Mucosa of stomach (tissue), 1 donor: ENCODE results near the gene VMP1.
A peak's percentile ranks its signal among the peaks of the same experiment; 100 is the strongest.

ENCODE experiments used
- H3K27me3 ChIP-seq: one replicate; pipeline ENCODE4 v1.7.0; 2013; ENCODE audit warnings: mild to moderate bottlenecking, low read length; ENCODE audit not compliant: control insufficient read depth, insufficient read depth
- H3K36me3 ChIP-seq: one replicate; pipeline ENCODE4 v1.7.0; 2013; ENCODE audit warnings: low read length; ENCODE audit not compliant: control insufficient read depth, insufficient read depth
- H3K4me1 ChIP-seq: one replicate; pipeline ENCODE4 v1.7.0; 2013; ENCODE audit warnings: mild to moderate bottlenecking, low read length; ENCODE audit not compliant: control insufficient read depth, insufficient read depth
- H3K4me3 ChIP-seq: one replicate; pipeline ENCODE4 v1.7.0; 2013; ENCODE audit warnings: low read length
- H3K9ac ChIP-seq: one replicate; pipeline ENCODE4 v1.7.0; 2013; ENCODE audit warnings: mild to moderate bottlenecking, low read length, moderate library complexity
- H3K9me3 ChIP-seq: one replicate; pipeline ENCODE4 v1.7.0; 2013; ENCODE audit warnings: mild to moderate bottlenecking, low read length, moderate library complexity; ENCODE audit not compliant: control insufficient read depth
- donor health status: Pancreatic carcinoma.

The VMP1 gene

DNA sequence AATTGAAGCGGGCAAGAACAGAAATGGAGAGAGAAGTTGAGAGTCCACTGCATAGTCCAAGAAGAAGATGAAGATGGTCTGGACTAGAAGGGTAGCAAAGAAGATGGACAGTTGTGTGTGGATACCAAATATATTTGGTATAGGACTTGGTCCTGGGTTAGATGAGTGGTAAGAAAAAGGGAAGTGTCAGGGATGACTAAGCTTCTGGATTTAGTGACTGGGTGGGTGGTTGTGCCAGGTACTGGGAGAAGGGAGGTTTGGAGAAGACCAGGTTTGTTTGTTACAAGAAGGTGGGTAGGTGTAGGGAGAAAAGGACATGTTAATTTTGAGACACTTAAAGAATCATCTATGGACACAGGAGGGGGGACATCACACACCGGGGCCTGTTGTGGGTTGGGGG, 5.4 kb downstream of the VMP1 start:
- H3K27me3 ChIP-seq: no peaks in the 10 kb centered on the region
- no peaks in the 10 kb centered on the region for H3K36me3 ChIP-seq
- H3K9ac ChIP-seq: no peak overlapping the region
- H3K9me3 ChIP-seq: no peaks in the 10 kb centered on the region
- H3K4me3 ChIP-seq: no peak overlapping the region
- H3K4me1 ChIP-seq: peaks cover 9% of the 10 kb centered on the region

DNA sequence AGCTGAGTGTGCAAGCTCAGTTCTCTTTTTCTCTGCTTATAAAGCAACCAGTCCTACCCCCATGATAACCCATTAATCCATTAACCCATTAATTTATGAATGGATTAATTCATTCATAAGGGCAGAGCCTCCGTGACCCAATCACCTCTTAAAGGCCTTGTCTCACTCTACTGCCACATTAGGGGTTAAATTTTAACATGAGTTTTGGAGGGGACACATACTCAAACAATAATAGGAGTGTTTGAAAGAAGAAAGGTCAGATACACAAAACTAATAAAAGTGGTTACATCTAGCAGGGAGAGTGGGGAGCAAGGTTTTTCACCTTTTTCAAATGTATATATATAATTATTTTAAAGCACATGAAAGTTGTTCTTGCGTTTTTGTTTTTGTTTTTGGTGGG, 6.8 kb downstream of the VMP1 start:
- no peaks in the 10 kb centered on the region for H3K9me3 ChIP-seq
- H3K9ac ChIP-seq: no peak overlapping the region
- H3K4me3 ChIP-seq: no peak overlapping the region
- H3K4me1 ChIP-seq: no peaks in the 10 kb centered on the region
- no peaks in the 10 kb centered on the region for H3K27me3 ChIP-seq
- no peaks in the 10 kb centered on the region for H3K36me3 ChIP-seq

DNA sequence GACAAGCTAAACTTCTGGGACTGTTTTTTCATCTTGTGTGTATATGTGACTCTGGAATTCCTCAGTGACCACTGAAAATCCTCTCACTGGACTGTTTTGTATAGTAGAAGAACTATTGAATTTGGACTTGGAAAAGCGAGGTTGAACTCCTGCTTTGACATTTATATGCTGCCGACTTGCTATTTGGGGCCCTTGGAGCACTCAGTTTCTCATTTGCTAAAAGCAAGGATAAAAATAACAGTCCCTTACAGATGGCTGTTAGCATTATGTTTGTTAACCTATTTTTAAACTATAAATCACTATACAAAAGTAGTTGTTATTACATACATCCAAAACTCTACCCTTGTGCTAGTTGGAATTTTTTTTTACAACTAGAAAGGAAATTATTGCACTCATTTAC, 9.0 kb downstream of the VMP1 start:
- Histone ChIP-seq H3K9ac (no peak overlapping the region), H3K4me3 (no peak overlapping the region), H3K4me1 (no peaks in the 10 kb centered on the region), H3K9me3 (no peaks in the 10 kb centered on the region), H3K27me3 (no peaks in the 10 kb centered on the region), H3K36me3 (no peaks in the 10 kb centered on the region)

- Histone ChIP-seq H3K27me3 (no peaks in the 10 kb centered on the region), H3K4me3 (no peak overlapping the region), H3K9ac (no peak overlapping the region), H3K9me3 (no peaks in the 10 kb centered on the region), H3K4me1 (peaks cover 5% of the 10 kb centered on the region), H3K36me3 (no peaks in the 10 kb centered on the region)
Measured at GRCh38 chr17:59719526-59719925, 12.1 kb downstream of the VMP1 start.

- Histone ChIP-seq H3K9ac (peak overlapping the region; percentile 26), H3K4me1 (peaks cover 5% of the 10 kb centered on the region), H3K36me3 (no peaks in the 10 kb centered on the region), H3K27me3 (no peaks in the 10 kb centered on the region), H3K4me3 (no peak overlapping the region), H3K9me3 (no peaks in the 10 kb centered on the region)
Measured at GRCh38 chr17:59722623-59723022, 15.2 kb downstream of the VMP1 start.

GRCh38 chr17:59723041-59723440, 15.6 kb downstream of the VMP1 start:
- Histone ChIP-seq H3K9me3 (no peaks in the 10 kb centered on the region), H3K9ac (peak overlapping the region; percentile 26), H3K4me1 (peaks cover 5% of the 10 kb centered on the region), H3K4me3 (no peak overlapping the region), H3K27me3 (no peaks in the 10 kb centered on the region), H3K36me3 (no peaks in the 10 kb centered on the region)

DNA sequence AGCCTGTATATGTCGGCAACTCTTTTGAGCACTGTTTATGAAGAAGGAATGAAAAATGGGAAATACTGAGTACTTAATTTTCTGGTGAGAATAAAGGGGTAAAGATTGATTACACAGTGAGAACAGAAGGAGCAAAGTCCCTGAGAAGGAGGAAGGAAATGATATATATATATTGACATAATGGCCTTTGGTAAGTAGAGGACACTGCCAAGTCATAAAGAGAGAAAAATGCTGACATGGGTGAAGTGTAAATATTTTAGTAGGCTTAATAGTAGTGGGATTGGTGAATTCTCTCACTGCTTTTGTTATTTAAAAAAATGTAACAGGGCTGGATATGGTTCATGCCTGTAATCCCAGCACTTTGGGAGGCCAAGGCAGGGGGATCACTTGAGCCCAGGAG, 16.2 kb downstream of the VMP1 start:
- H3K4me3 ChIP-seq: no peak overlapping the region
- H3K9me3 ChIP-seq: no peaks in the 10 kb centered on the region
- H3K4me1 ChIP-seq: peaks cover 5% of the 10 kb centered on the region
- H3K9ac ChIP-seq: peak overlapping the region; percentile 26
- H3K36me3 ChIP-seq: no peaks in the 10 kb centered on the region
- no peaks in the 10 kb centered on the region for H3K27me3 ChIP-seq

GRCh38 chr17:59725691-59726090, 18.2 kb downstream of the VMP1 start:
- no peak overlapping the region for H3K9ac ChIP-seq

GRCh38 chr17:59727817-59728533, 20.5 kb downstream of the VMP1 start:
- no peak overlapping the region for H3K4me3 ChIP-seq
- peaks cover 5% of the 10 kb centered on the region for H3K4me1 ChIP-seq
- no peak overlapping the region for H3K9ac ChIP-seq
- H3K27me3 ChIP-seq: no peaks in the 10 kb centered on the region
- H3K9me3 ChIP-seq: no peaks in the 10 kb centered on the region
- no peaks in the 10 kb centered on the region for H3K36me3 ChIP-seq

More at GRCh38 chr17:59725691-59726090, 18.2 kb downstream of the VMP1 start:
- Histone ChIP-seq H3K9me3 (no peaks in the 10 kb centered on the region), H3K4me3 (no peak overlapping the region), H3K4me1 (peaks cover 5% of the 10 kb centered on the region), H3K27me3 (no peaks in the 10 kb centered on the region), H3K36me3 (no peaks in the 10 kb centered on the region)

GRCh38 chr17:59730268-59730834, 22.9 kb downstream of the VMP1 start:
- Histone ChIP-seq H3K4me1 (no peaks in the 10 kb centered on the region), H3K36me3 (no peaks in the 10 kb centered on the region), H3K9me3 (no peaks in the 10 kb centered on the region), H3K4me3 (no peak overlapping the region), H3K27me3 (no peaks in the 10 kb centered on the region), H3K9ac (no peak overlapping the region)

DNA sequence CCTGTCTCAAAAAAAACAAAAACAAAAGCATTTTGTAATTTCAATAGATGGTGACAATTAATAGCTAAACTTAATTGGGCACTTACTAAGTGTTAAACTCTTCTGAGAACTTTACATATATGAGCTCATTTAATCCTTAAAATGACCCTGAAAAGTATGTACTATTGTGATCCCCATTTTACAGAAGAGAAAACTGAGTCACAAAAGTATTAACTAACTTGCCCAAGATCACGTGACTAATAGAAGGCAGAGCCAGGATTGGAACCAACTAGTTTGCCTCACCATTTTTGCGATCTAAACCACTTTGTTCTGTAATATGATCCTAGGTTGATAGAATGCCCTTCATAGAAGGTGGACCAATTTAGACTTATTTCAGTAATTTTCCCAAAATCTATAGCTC, 26.2 kb downstream of the VMP1 start:
- Histone ChIP-seq H3K9me3 (no peaks in the 10 kb centered on the region), H3K27me3 (no peaks in the 10 kb centered on the region), H3K4me1 (no peaks in the 10 kb centered on the region), H3K9ac (no peak overlapping the region), H3K36me3 (no peaks in the 10 kb centered on the region), H3K4me3 (no peak overlapping the region)

DNA sequence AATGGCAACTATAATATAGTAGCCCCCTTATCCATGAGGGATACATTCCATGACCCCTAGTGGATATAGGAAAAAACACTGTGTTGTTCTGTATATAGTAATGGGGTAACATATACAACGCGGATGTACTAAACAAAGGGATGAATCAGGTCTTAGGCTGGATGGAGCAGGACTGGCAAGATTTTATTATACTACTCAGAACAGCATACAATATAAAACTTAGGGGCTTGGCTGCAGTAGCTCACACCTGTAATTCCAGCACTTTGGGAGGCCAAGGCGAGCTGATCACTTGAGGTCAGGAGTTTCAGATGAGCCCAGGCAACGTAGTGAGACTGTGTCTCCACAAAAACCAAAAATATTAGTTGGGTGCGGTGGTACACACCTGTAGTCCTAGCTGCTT, 26.8 kb downstream of the VMP1 start:
- H3K36me3 ChIP-seq: no peaks in the 10 kb centered on the region

More for the DNA sequence above, 26.8 kb downstream of the VMP1 start:
- no peak overlapping the region for H3K4me3 ChIP-seq
- H3K27me3 ChIP-seq: no peaks in the 10 kb centered on the region
- H3K4me1 ChIP-seq: no peaks in the 10 kb centered on the region
- no peaks in the 10 kb centered on the region for H3K9me3 ChIP-seq
- no peak overlapping the region for H3K9ac ChIP-seq
